A204.1 (cell line): ENCODE results near the gene ALG14.
A peak's percentile ranks its signal among the peaks of the same experiment; 100 is the strongest.
"Not testable (repeated sequence)": the region's sequence is repeated elsewhere in the genome, so short reads cannot be mapped to it uniquely, and the experiment has no call there.

Experiments
- FAIRE-seq: peaks from 2 replicates; lab custom pipeline; 2012; peaks lifted over from hg19 to GRCh38; lab: Jason Lieb, UNC

ALG14 gene

DNA sequence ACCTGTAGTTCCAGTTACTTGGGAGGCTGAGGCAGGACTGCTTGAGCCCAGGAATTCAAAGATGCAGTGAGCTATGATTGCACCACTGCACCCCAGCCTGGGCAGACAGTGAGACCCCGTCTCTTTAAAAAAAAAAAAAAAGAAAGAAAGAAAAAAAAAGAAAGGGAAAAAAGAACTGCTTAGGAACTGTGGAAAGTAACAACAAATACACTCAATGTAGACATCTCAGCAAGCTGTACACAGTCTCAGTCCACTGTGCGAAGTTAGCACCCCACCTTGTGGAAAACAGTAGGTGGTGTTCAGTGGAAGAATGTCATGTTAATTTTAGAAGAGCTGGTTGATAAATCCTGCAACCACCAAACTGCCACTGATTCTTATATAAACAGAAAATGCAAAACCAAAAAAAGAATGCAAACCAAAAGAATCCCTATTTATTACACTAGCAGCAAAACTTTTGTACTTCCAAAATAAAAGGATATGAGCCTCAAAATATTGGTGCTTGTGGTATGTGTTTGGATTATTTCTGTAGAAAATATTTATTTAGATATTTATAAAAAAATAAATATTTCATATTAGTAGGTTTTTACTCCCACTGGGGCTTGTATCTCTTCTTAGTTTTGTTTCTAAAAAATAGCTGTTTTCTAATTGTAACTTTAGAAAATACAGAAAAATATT lies 31.1 kb downstream of the ALG14 start:
- peak; percentile 56 for FAIRE-seq

DNA sequence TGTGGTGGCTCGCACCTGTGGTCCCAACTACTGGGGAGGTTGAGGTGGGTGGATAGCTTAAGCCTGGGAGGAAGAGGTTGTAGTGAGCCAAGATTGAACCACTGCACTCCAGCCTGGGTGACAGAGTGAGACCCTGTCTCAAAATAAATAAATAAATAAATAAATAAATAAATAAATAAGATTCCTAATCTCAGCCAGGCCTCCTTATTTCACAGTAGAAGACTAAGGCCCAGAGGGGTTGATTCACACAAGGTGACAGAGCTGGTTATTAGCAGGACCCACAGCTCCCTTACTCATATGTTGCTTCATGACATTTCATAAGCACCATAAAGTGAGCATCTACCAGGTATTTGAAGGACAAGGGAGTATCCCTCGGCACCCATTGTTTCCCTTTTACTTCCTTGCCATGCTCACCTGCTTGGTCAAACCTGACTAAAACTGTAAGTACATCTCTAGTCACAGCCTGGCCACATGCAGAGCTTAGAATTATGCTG lies 32.7 kb downstream of the ALG14 start:
- FAIRE-seq: no peak

DNA sequence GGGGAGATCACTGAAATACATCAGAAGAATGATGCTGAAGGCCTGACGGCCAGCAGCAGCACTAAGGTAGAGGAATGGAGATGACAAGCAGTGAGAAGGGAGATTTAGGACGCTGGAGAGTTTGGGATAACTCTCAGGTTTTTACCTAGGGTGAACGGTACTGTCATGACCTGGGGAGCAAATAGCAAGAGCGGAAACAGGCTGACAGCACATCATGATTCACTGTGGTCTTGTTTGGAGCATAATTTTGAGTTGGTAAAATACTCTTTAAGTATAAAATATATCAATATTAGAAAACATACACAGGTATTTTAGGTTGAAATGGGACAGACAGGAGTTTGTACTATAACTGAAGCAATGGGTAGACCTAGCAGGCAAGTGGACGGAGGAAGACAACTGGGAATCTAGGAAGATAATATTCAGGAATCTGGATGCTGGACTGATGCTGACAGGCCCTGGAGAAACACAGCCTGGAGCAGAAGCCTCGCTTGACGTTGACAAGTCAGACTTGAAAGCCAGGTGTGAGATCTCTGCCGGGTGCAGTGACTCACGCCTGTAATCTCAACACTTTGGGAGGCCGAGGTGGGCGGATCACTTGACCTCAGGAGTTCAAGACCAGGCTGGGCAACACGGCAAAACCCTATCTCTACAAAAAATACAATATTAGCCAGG lies 33.3 kb downstream of the ALG14 start:
- no peak for FAIRE-seq

DNA sequence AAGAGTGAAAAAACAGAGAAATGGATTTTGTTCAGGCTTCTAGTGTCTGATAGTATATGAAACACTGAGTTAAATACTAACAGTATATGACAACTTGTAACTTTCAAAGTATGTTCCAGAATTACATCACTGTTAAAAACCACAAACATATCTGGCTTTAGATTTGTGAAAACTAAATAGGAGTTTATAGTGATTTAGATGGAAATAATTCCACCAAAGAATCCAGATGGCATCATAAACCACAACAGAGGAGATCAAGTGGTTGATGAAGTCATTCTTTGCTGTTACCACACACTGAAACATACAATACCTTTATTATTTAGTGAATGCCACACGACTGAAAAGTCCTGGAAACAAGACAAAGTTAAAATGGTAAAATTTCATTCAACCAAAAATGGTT lies 37.2 kb downstream of the ALG14 start:
- no peak for FAIRE-seq

DNA sequence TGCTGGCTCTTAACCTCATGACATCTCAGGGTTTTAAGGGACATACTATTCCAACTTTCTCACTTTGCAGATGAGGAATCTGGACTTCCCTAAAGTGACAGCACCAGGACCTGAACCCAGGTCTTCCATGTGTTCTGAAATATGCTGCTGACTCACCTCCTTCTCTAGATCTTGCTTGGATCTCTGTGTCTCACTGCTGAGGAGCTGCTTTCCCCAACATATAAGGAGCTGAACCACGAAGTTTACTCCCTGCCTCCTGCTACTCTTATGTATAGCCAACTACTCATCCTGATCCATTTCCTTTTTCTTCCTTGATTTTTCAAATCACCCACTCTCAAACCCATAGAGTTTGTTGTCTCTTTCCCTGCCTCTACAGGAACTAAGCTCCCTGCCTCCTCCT lies 38.2 kb downstream of the ALG14 start:
- FAIRE-seq: no peak

- FAIRE-seq: no peak
Observed at GRCh38 chr1:95033843-95034242, 38.9 kb downstream of the ALG14 start.

GRCh38 chr1:95029532-95029931 lies 43.2 kb downstream of the ALG14 start:
- no peak for FAIRE-seq

DNA sequence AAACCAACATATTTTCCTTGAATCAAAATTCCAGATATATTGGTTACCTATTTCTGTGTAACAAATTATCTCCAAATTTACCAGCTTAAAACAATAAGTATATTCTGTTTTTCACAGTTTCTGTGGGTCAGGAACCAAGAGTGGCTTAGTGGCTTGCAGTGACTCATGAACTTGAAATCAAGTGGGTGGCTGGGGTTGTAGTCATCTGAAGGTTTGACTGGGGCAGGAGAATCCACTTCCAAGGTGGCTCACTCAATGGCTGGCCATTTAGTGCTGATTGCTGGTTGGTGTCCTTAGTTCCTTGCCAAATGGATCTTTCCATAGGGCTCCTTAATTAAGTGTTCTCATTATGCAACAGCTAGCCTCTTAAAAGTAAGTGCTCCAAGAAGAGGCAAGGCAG lies 43.8 kb downstream of the ALG14 start:
- FAIRE-seq: no peak

DNA sequence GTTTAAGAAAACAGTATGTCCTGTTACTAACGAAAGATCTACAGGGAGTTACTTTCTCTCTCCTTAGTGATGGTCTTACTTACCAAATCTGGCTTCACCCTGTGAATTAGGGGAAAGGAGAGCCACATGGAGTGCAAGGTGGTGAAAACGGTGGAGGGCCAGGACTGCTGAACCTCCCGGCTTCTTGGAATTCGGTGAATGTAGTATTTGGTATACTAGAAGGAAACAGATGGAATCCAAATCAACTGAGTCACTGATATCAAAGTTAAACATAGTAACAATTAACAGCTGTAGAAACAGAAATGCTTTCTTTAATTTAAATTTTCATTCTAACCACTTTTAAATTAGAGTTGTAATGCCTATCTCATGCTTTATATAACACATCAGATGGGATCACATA lies 45.7 kb downstream of the ALG14 start:
- FAIRE-seq: no peak

GRCh38 chr1:95023399-95024043 lies 49.2 kb downstream of the ALG14 start:
- no peak for FAIRE-seq

GRCh38 chr1:95022644-95022926 lies 50.2 kb downstream of the ALG14 start:
- FAIRE-seq: no peak

DNA sequence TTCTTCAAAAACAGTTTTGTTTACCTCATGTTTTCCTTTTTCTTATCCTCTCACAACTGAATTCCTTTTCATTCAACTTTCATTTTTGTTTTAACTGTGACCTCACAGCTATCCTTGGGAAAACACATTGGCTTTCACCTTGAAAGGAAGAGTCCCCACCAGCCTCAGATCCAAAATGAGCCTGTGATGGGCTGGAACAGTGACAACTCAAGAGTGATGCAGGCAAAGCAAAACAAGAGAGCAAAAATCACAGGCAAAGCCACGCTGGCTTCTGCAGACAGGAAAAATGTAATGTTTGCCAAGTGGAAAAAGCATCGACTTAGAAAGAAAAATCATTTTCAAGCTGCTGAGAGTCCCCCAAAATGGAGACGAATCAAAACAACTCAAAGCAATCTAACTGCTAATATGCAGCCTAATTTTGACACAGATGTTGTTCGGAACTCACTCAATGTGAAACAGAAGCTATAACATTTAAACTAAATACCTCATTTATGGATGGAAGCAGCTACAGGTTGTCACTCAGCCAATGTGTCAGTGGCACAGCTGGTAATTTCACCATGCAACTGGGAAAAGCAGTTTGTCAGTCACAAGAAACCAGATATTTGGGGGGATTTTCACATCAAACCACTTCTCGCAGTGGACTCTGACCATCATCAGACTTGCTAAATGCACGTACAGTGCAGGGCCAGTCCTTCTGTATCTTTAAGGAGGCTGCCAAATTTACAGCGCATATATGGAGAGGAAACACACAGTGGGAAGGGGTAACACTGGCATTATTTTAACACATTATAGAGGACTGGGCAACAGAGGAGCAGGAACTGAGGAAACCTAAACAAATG lies 50.7 kb downstream of the ALG14 start:
- FAIRE-seq: no peak

- FAIRE-seq: no peak
Observed at GRCh38 chr1:95021119-95021518, 51.6 kb downstream of the ALG14 start.

DNA sequence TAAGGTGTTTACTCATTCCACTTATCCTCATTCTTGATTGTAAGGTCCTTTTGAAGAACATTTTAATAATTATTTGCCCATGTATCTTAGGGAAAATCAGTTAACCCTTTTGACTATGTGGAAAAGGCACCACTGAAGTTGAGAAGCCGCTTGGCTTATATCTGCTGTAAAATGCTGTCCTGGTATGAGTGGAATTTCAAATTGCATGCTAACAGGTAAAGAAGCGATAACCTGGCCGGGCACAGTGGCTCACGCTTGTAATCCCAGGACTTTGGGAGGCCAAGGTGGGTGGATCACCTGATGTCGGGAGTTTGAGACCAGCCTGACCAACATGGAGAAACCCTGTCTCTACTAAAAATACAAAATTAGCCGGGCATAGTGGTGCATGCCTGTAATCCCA lies 53.3 kb downstream of the ALG14 start:
- FAIRE-seq: not testable (repeated sequence)

- no peak for FAIRE-seq
Observed at GRCh38 chr1:95018602-95019369, 54.0 kb downstream of the ALG14 start.

- no peak for FAIRE-seq
Observed at GRCh38 chr1:95017775-95018174, 55.0 kb downstream of the ALG14 start.

- no peak for FAIRE-seq
Observed at GRCh38 chr1:95015076-95015475, 57.7 kb downstream of the ALG14 start.

DNA sequence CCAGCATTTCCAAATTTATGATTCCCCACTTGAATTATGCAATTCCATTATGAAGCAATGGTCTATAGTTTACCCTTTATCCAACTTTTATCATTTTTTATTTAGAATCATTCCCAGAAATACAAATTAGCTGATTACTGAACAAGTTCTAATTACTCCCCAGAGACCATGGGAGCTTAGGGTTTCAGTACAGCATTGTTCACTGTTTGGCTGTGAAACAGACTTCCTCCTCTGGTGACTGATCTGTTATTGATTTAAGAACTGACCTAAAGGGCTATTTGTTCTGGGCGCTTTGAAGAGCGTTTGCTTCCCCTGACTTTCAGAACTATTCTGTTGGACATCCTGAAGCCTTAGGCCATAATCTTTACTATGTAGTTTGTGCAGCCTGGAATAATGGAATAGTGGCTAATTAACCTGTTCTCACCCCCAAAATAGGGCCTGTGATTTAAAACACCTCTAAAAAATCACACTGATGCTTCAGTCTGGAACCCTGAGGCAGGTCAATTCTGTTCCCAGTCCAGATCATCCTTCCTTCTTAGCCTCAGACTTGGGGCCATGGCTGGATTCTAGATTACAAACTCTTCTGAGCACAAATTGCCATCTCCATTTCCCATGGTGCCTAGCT lies 58.7 kb downstream of the ALG14 start:
- FAIRE-seq: no peak

GRCh38 chr1:95012389-95012788 lies 60.4 kb downstream of the ALG14 start:
- no peak for FAIRE-seq

DNA sequence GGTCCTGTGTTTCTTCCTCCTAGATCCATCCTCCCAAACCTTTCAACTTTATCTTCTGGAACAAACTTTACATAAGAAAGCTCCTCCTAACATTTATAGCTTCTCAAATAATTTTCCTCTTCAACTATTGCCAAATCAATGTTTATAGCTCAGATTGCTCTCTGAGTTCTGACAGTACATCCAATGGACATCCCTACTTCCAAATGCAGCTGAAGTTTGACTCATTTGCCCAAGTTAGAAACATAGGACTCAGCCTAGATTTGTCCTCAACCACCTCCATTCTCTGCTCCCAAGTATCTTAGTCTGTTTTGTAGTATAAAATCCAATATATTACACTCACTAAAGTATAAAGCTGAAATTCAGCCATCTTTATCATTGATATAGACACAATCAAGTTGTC lies 62.6 kb downstream of the ALG14 start:
- no peak for FAIRE-seq

GRCh38 chr1:95007687-95008086 lies 65.1 kb downstream of the ALG14 start:
- no peak for FAIRE-seq

GRCh38 chr1:95006681-95007080 lies 66.1 kb downstream of the ALG14 start:
- FAIRE-seq: no peak
